ENCODE results near the gene NADK2. TPM values are rescaled to one million over a fixed set of nuclear protein-coding genes. Genes with fewer than 3 reads are reported as not detected.

NADK2 gene
- total RNA-seq, 1 experiment from 2014 or later, result 21.2 TPM

DNA sequence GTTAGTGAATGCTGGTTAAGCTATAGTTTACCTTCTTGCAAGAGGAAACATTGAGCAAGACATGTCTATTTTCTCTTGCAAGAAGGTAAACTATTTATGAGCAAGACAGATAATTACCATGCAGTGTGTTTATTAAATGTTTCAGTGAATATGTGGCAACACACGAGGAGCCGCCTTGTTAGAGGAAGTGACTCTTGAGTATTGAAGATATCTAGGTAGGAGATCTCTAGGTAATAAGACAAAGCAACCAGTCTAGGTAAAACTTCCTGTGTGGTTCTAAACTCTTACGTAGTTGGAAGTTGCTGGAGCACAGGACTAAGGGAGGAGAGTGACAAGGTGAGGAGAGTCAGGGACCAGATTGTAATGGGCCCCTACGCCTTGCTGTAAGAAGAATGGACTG lies 73.0 kb downstream of the NADK2 start:
- Histone ChIP-seq H3K36me3 (ENCODE audit: control insufficient read depth in 1 of 2, insufficient read depth in 2 of 2, low read length in 2 of 2) (peaks cover 45 to 48% of the 10 kb centered on the region in 2 experiments), H3K4me1 (ENCODE audit: control insufficient read depth in 1 of 2, insufficient read depth in 2 of 2, low read length in 2 of 2) (no peaks in the 10 kb centered on the region), H3K9ac (ENCODE audit: low read length) (no peak overlapping the region), H3K4me3 (replicated peaks in 1 of 2; ENCODE audit: low read depth in 1 of 2, low read length in 2 of 2) (no peak overlapping the region), H2AFZ (ENCODE audit: low read depth, low read length, poor library complexity, severe bottlenecking) (no peak overlapping the region), H3K9me2 (ENCODE audit: insufficient read depth) (no peaks in the 10 kb centered on the region), H3K27ac (ENCODE audit: low read depth, low read length) (no peak overlapping the region), H3K9me3 (ENCODE audit: control insufficient read depth in 1 of 2, insufficient read depth in 1 of 2, low read depth in 1 of 2, low read length in 2 of 2) (no peaks in the 10 kb centered on the region), H3K27me3 (ENCODE audit: insufficient read depth, low read length) (no peaks in the 10 kb centered on the region), H4K20me1 (ENCODE audit: insufficient read depth) (no peaks in the 10 kb centered on the region), H3K4me2 (ENCODE audit: low read length) (no peak overlapping the region), H3K79me2 (ENCODE audit: insufficient read depth, low read length) (peaks cover 30% of the 10 kb centered on the region)
- ATAC-seq (no peak), DNase-seq (ENCODE audit: low read depth, low spot score) (no peak)
- BruUV-seq (replicated peaks), result no TSS peak
- no peak for TF ChIP-seq JUND (IDR thresholded peaks at IDR 0.05)
- no peak for TF ChIP-seq ZNF274 (IDR thresholded peaks at IDR 0.05; ENCODE audit: low read depth, low read length)
- TF ChIP-seq ZBTB33 (IDR thresholded peaks at IDR 0.05; ENCODE audit: extremely low read depth, insufficient replicate concordance, low read length), result no peak
- TF ChIP-seq POLR2A (IDR thresholded peaks at IDR 0.05; ENCODE audit: borderline replicate concordance, extremely low read depth, insufficient read depth, insufficient read length), result no peak
- TF ChIP-seq SP1 (IDR thresholded peaks at IDR 0.05; ENCODE audit: low read depth), result no peak
- no peak for TF ChIP-seq ELF1 (IDR thresholded peaks at IDR 0.05; ENCODE audit: borderline replicate concordance, low read depth)
- no peak for TF ChIP-seq MAX (IDR thresholded peaks at IDR 0.05)
- no peak for TF ChIP-seq POLR2AphosphoS5 (IDR thresholded peaks at IDR 0.05; ENCODE audit: low read depth, low read length)
- TF ChIP-seq EZH2phosphoT487 (IDR thresholded peaks at IDR 0.05; ENCODE audit: borderline replicate concordance), result no peak
- TF ChIP-seq TCF7L2 (IDR thresholded peaks at IDR 0.05; ENCODE audit: borderline replicate concordance, extremely low read depth, insufficient read depth, insufficient read length), result no peak
- TF ChIP-seq CBX3 (IDR thresholded peaks at IDR 0.05; ENCODE audit: low read depth), result no peak
- TF ChIP-seq, protein P1, sequence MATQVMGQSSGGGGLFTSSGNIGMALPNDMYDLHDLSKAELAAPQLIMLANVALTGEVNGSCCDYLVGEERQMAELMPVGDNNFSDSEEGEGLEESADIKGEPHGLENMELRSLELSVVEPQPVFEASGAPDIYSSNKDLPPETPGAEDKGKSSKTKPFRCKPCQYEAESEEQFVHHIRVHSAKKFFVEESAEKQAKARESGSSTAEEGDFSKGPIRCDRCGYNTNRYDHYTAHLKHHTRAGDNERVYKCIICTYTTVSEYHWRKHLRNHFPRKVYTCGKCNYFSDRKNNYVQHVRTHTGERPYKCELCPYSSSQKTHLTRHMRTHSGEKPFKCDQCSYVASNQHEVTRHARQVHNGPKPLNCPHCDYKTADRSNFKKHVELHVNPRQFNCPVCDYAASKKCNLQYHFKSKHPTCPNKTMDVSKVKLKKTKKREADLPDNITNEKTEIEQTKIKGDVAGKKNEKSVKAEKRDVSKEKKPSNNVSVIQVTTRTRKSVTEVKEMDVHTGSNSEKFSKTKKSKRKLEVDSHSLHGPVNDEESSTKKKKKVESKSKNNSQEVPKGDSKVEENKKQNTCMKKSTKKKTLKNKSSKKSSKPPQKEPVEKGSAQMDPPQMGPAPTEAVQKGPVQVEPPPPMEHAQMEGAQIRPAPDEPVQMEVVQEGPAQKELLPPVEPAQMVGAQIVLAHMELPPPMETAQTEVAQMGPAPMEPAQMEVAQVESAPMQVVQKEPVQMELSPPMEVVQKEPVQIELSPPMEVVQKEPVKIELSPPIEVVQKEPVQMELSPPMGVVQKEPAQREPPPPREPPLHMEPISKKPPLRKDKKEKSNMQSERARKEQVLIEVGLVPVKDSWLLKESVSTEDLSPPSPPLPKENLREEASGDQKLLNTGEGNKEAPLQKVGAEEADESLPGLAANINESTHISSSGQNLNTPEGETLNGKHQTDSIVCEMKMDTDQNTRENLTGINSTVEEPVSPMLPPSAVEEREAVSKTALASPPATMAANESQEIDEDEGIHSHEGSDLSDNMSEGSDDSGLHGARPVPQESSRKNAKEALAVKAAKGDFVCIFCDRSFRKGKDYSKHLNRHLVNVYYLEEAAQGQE (IDR thresholded peaks at IDR 0.05; ENCODE audit: low read depth), result no peak
- no peak for TF ChIP-seq SRF (IDR thresholded peaks at IDR 0.05; ENCODE audit: low read depth)
- TF ChIP-seq CEBPB (IDR thresholded peaks at IDR 0.05; ENCODE audit: low read depth), result no peak
- TF ChIP-seq, protein P2, sequence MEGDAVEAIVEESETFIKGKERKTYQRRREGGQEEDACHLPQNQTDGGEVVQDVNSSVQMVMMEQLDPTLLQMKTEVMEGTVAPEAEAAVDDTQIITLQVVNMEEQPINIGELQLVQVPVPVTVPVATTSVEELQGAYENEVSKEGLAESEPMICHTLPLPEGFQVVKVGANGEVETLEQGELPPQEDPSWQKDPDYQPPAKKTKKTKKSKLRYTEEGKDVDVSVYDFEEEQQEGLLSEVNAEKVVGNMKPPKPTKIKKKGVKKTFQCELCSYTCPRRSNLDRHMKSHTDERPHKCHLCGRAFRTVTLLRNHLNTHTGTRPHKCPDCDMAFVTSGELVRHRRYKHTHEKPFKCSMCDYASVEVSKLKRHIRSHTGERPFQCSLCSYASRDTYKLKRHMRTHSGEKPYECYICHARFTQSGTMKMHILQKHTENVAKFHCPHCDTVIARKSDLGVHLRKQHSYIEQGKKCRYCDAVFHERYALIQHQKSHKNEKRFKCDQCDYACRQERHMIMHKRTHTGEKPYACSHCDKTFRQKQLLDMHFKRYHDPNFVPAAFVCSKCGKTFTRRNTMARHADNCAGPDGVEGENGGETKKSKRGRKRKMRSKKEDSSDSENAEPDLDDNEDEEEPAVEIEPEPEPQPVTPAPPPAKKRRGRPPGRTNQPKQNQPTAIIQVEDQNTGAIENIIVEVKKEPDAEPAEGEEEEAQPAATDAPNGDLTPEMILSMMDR (IDR thresholded peaks at IDR 0.05 in 2 of 3, conservative IDR thresholded peaks at IDR 0.05 in 1 of 3; ENCODE audit: borderline replicate concordance in 1 of 3, insufficient read depth in 1 of 3, low read depth in 2 of 3, low read length in 2 of 3), result no peak
- TF ChIP-seq ATF3 (IDR thresholded peaks at IDR 0.05), result no peak
- TF ChIP-seq YY1 (IDR thresholded peaks at IDR 0.05; ENCODE audit: extremely low read depth, insufficient replicate concordance, low read depth, low read length), result no peak
- TF ChIP-seq FOSL1 (IDR thresholded peaks at IDR 0.05; ENCODE audit: low read depth), result no peak
- no peak for TF ChIP-seq EGR1 (IDR thresholded peaks at IDR 0.05; ENCODE audit: low read depth)
- intact Hi-C loops (cut with micrococcal nuclease), result no loop called here
- POLR2A ChIA-PET, result no interaction called here
- RAD21 ChIA-PET (ENCODE audit: low non-redundant PET in 1 of 2, low total read pairs in 2 of 2, uncharacterized antibody in 2 of 2, unreplicated experiment in 2 of 2), result no interaction called here
- CTCF ChIA-PET, result interaction anchor here (1.0 kb wide), 1 partner anchor 10 kb away, joined by 3 read pairs; no protein-coding TSS in a partner anchor

Data from HCT116 (cell line).